Testis (tissue), 2 donors: ENCODE data around the gene SND1.

Experiments used
- CTCF ChIP-seq, 3 experiments: fragments of 450-650 bp in 2 of 3; fragments of 200-600 bp in 1 of 3; sonication (generic) in 1 of 3; IDR thresholded peaks; one replicate each; pipeline ENCODE4 v1.5.1; 2016 to 2019; ENCODE audit warnings: antibody characterized with exemption in 3 of 3, mild to moderate bottlenecking in 2 of 3, moderate library complexity in 1 of 3
- POLR2A ChIP-seq: fragments of 450-650 bp; IDR thresholded peaks from one replicate; pipeline ENCODE4 v1.6.1; 2017; ENCODE audit warnings: antibody characterized with exemption, mild to moderate bottlenecking, moderate library complexity

GRCh38 chr7:128103498-128104107 lies 451.6 kb downstream of the SND1 start:
- TF ChIP-seq CTCF (IDR thresholded peaks at IDR 0.05) (no peak), POLR2A (no peak)
